ENCODE data around the gene TCF4.

GRCh38 chr18:55224086-55224625, 363.8 kb downstream of the TCF4 start:
- TF ChIP-seq EZH2 (IDR thresholded peaks at IDR 0.05; ENCODE audit: low read length) (no peak), CTCF (optimal IDR thresholded peaks at IDR 0.05 in 1 of 3, IDR thresholded peaks at IDR 0.05 in 1 of 3, conservative IDR thresholded peaks at IDR 0.05 in 1 of 3; ENCODE audit: extremely low read depth in 1 of 3, insufficient read depth in 2 of 3, low read length in 3 of 3) (no peak)

Data from keratinocyte (primary cell).